Dendritic cell treated with granulocyte-macrophage colony-stimulating factor and Interleukin-4, amounts not matched to agents 40 ng/mL and 50 ng/mL, for 4 days (primary cell): ENCODE measurements around the gene NLRP9.

Experiments used
- H3K27ac Mint-ChIP-seq: one replicate; pipeline ENCODE4 v1.8.0; 2022; ENCODE audit warnings: mild to moderate bottlenecking, mixed read lengths
- H3K27me3 Mint-ChIP-seq: one replicate; pipeline ENCODE4 v1.8.0; 2022; ENCODE audit warnings: mild to moderate bottlenecking, mixed read lengths
- H3K36me3 Mint-ChIP-seq: one replicate; pipeline ENCODE4 v1.8.0; 2022; ENCODE audit warnings: low read depth, mixed read lengths
- H3K4me1 Mint-ChIP-seq: one replicate; pipeline ENCODE4 v1.8.0; 2022; ENCODE audit warnings: low read depth, mixed read lengths
- H3K4me3 Mint-ChIP-seq: one replicate; pipeline ENCODE4 v1.8.0; 2022; ENCODE audit warnings: mild to moderate bottlenecking, moderate library complexity, mixed read lengths
- H3K9me3 Mint-ChIP-seq: one replicate; pipeline ENCODE4 v1.8.0; 2022; ENCODE audit warnings: mixed read lengths
- intact Hi-C: fragments of 100-400 bp; cut with micrococcal nuclease; formaldehyde crosslinking; loops from one replicate; pipeline ENCODE4 v1.15.0; 2022

Gene NLRP9

GRCh38 chr19:55697069-55697440 lies 41.1 kb downstream of the NLRP9 start:
- Mint-ChIP-seq H3K4me3 (no peak overlapping the region), H3K36me3 (peaks cover 99% of the 10 kb centered on the region), H3K27me3 (no peaks in the 10 kb centered on the region), H3K27ac (peak overlapping the region; percentile 31), H3K4me1 (no peaks in the 10 kb centered on the region), H3K9me3 (no peaks in the 10 kb centered on the region)
- intact Hi-C loops: no loop called here

- Mint-ChIP-seq H3K36me3 (peaks cover 99% of the 10 kb centered on the region), H3K4me3 (no peak overlapping the region), H3K9me3 (no peaks in the 10 kb centered on the region), H3K27ac (peak overlapping the region; percentile 31), H3K27me3 (no peaks in the 10 kb centered on the region), H3K4me1 (no peaks in the 10 kb centered on the region)
- intact Hi-C loops: no loop called here
These were observed 41.7 kb downstream of the NLRP9 start for GRCh38 chr19:55696301-55697068.

GRCh38 chr19:55695511-55696290 lies 42.5 kb downstream of the NLRP9 start:
- Mint-ChIP-seq H3K36me3 (peaks cover 100% of the 10 kb centered on the region), H3K27me3 (no peaks in the 10 kb centered on the region), H3K27ac (peak overlapping the region; percentile 31), H3K4me3 (no peak overlapping the region), H3K4me1 (no peaks in the 10 kb centered on the region), H3K9me3 (no peaks in the 10 kb centered on the region)
- intact Hi-C loops: no loop called here

- H3K36me3 Mint-ChIP-seq: peaks cover 100% of the 10 kb centered on the region
- intact Hi-C loops: no loop called here
- H3K4me1 Mint-ChIP-seq: no peaks in the 10 kb centered on the region
- no peaks in the 10 kb centered on the region for H3K27me3 Mint-ChIP-seq
- H3K9me3 Mint-ChIP-seq: no peaks in the 10 kb centered on the region
- no peak overlapping the region for H3K4me3 Mint-ChIP-seq
- H3K27ac Mint-ChIP-seq: no peak overlapping the region
These were observed 43.3 kb downstream of the NLRP9 start for GRCh38 chr19:55694656-55695491.

GRCh38 chr19:55694241-55694655 lies 44.0 kb downstream of the NLRP9 start:
- no peaks in the 10 kb centered on the region for H3K9me3 Mint-ChIP-seq
- H3K27me3 Mint-ChIP-seq: no peaks in the 10 kb centered on the region
- H3K4me3 Mint-ChIP-seq: no peak overlapping the region
- intact Hi-C loops: no loop called here
- H3K36me3 Mint-ChIP-seq: peaks cover 100% of the 10 kb centered on the region
- H3K4me1 Mint-ChIP-seq: peaks cover 2% of the 10 kb centered on the region
- no peak overlapping the region for H3K27ac Mint-ChIP-seq

- Mint-ChIP-seq H3K9me3 (no peaks in the 10 kb centered on the region), H3K4me3 (no peak overlapping the region)
These were observed 44.7 kb downstream of the NLRP9 start for GRCh38 chr19:55693336-55693974.

GRCh38 chr19:55692681-55693081 lies 45.5 kb downstream of the NLRP9 start:
- no peaks in the 10 kb centered on the region for H3K27me3 Mint-ChIP-seq
- no peak overlapping the region for H3K27ac Mint-ChIP-seq

More at GRCh38 chr19:55693336-55693974, 44.7 kb downstream of the NLRP9 start:
- Mint-ChIP-seq H3K27ac (no peak overlapping the region), H3K36me3 (peaks cover 100% of the 10 kb centered on the region), H3K27me3 (no peaks in the 10 kb centered on the region), H3K4me1 (peaks cover 7% of the 10 kb centered on the region)
- intact Hi-C loops: no loop called here

GRCh38 chr19:55691561-55692481 lies 46.4 kb downstream of the NLRP9 start:
- Mint-ChIP-seq H3K27me3 (no peaks in the 10 kb centered on the region), H3K27ac (no peak overlapping the region), H3K4me3 (no peak overlapping the region), H3K36me3 (peaks cover 100% of the 10 kb centered on the region), H3K4me1 (peaks cover 16% of the 10 kb centered on the region), H3K9me3 (no peaks in the 10 kb centered on the region)
- intact Hi-C loops: no loop called here

More at GRCh38 chr19:55692681-55693081, 45.5 kb downstream of the NLRP9 start:
- Mint-ChIP-seq H3K4me3 (no peak overlapping the region), H3K9me3 (no peaks in the 10 kb centered on the region), H3K4me1 (peaks cover 7% of the 10 kb centered on the region), H3K36me3 (peaks cover 100% of the 10 kb centered on the region)
- intact Hi-C loops: no loop called here

- Mint-ChIP-seq H3K36me3 (peaks cover 100% of the 10 kb centered on the region), H3K9me3 (no peaks in the 10 kb centered on the region)
- intact Hi-C loops: no loop called here
These were observed 47.2 kb downstream of the NLRP9 start for GRCh38 chr19:55690769-55691545.

GRCh38 chr19:55690109-55690768 lies 48.0 kb downstream of the NLRP9 start:
- Mint-ChIP-seq H3K36me3 (peaks cover 100% of the 10 kb centered on the region), H3K4me1 (peaks cover 32% of the 10 kb centered on the region), H3K9me3 (no peaks in the 10 kb centered on the region), H3K4me3 (no peak overlapping the region), H3K27me3 (no peaks in the 10 kb centered on the region), H3K27ac (no peak overlapping the region)
- intact Hi-C loops: no loop called here

More at GRCh38 chr19:55690769-55691545, 47.2 kb downstream of the NLRP9 start:
- Mint-ChIP-seq H3K27ac (no peak overlapping the region), H3K27me3 (no peaks in the 10 kb centered on the region), H3K4me3 (no peak overlapping the region), H3K4me1 (peaks cover 25% of the 10 kb centered on the region)

GRCh38 chr19:55689411-55690108 lies 48.6 kb downstream of the NLRP9 start:
- Mint-ChIP-seq H3K9me3 (no peaks in the 10 kb centered on the region), H3K4me3 (no peak overlapping the region), H3K27me3 (no peaks in the 10 kb centered on the region), H3K27ac (no peak overlapping the region), H3K36me3 (peaks cover 100% of the 10 kb centered on the region), H3K4me1 (peaks cover 38% of the 10 kb centered on the region)
- intact Hi-C loops: no loop called here
